AG08395 (cell line): ENCODE data around the gene STOML2.
A peak's percentile ranks its signal among the peaks of the same experiment; 100 is the strongest.

Source experiments
- DNase-seq: peaks from one replicate; pipeline ENCODE4 v3.0.0; 2012; ENCODE audit warnings: mixed read lengths, low spot score

STOML2 gene

GRCh38 chr9:35107297-35108290, 4.7 kb upstream of the STOML2 start:
- no peak for DNase-seq

DNA sequence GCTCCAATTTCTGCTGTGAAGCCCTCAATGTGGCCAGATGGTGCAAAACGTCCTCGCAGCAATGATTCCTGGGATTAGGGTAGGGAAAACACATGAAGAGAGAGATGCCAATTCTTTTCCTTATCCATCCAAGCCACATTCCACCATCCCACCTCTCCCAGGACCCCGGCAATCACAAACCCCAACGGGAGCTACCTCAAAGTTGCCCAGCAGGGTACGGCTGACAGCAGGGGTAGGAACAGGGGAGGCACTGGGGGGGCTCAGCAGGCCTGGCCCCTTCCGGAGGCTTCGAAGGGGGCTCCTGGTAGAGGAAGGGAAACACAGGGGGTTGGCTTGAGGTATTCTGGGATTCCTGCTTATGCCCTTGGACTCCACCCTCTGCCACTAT, 3.4 kb upstream of the STOML2 start:
- no peak for DNase-seq

- DNase-seq = no peak
Observed at GRCh38 chr9:35105571-35106342, 2.8 kb upstream of the STOML2 start.

DNA sequence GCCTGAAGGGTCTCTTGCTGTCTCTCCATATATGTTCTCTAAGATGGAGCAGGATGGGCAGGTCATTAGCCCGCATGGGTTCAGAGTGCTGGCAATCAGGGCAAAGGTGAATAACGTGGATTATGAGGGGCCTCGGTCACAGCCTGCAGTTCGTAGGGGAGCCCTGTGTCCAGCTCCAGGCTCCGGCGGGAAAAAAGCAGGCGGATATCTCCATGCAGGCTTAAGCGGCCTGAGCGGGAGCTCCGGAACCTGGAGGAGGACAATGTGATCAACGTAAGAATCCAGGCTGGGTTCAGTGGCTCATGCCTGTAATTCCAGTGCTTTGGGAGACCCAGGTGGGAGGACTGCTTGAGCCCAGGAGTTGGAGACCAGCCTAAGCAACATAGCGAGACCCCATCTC, 2.2 kb upstream of the STOML2 start:
- no peak for DNase-seq

DNA sequence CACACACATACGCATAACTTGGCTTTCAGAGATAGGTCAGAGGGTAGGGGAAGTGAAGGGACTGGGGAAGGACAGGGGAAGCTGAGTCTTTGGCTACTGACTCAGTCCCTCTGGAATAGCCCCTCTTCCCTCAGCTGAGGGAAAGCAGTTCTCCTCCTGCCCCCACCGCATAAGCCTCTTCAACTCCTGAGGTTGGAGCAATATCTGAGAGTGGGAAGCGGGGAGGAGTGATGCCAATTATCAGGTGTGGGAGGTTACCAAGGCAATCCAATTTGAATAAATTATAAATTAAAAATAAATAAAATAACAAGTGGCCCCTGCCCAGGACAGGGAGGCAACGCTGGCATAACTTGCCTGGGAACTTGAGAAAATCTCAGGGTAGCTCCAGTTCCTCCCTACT, 1.7 kb upstream of the STOML2 start:
- no peak for DNase-seq

DNA sequence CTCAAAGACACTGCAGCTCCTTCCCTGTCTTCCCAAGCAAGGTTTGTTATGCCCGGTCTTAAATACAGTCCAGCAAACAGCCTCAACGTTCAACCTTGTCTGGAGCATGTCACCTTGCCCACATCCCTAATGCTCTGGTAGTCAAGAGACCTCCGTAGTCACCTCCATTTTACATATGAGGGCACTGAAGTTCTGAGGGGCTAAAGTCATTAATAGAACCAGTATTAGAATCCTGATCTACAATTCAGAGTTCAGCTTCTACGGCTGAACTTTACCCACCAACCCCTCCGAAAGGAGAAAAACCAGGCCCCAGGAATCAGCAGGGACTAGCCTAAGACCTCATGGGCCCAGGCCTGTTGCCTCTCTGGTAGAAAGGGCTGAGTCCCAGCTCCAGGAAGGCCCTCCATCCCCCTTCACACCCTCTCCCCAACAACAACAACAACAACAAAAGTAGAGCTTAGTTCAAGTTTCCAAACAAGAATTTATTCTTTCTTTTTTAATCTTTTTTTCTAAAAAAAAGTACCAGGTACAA, 795 bp upstream of the STOML2 start:
- no peak for DNase-seq

GRCh38 chr9:35102465-35102768, 514 bp downstream of the STOML2 start:
- peak; percentile 23 for DNase-seq

DNA sequence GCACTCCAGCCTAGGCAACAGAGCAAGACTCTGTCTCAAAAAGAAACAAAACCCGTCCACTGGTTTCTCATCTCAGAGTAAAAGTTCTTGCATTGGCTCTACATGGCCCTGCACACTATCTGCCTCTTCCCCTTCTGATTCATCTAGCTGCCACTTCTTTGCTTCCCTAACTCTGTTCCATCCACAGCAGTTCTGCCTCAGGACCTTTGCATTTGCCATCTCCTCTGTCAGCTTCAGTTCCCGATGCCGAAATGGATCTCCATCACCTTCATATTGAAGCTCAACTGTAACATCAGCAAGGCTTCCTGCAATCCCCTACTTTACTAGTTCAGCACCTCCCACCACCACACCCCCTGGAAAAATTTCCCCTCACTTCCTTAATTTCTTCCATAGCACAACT, 5.4 kb downstream of the STOML2 start:
- DNase-seq = no peak

DNA sequence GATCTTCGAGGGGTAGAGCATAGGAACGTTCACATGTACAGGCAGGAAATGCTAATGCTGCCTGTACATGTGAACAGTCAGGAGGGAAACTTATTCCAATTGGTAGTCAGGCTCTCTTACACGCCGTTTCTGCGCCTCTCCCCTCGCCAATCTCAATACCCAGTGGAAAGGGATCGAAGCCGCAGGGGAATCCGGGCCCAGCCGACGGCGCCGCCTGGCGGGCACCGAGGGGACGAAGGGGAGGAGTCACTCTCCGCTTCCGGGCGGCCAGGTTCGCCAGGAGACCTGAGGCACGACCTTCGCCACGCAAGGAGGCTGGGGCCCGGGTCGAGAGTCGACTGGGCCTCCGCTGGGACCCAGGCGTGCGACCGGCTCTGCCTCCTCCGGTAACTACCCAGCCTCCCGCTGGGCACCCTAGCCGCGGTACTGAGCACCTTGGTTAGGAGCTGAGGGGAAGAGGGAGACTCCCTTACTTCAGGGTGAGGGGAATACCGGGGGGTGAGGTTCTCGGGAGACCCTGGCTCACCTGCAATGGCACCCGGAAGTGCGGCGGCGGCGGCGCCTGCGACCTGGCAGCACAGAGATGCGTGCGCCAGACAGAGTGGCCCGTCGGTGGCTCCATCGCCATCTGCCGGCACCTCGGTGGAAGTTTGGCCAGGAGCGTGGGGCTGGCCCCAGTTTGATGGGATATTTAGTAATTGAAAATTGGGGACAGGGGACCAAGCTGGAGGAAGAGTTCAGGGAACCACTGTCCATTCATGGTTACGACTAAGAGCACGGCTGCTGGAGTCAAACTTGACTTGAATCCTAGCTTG, 6.7 kb downstream of the STOML2 start, which contains the start of gene PIGO:
Gene PIGO (minus strand): TSS at position 557 of the 815 bp plus-strand sequence. CDS start 1,026 bp downstream, outside the sequence.
- peak; percentile 88 for DNase-seq

DNA sequence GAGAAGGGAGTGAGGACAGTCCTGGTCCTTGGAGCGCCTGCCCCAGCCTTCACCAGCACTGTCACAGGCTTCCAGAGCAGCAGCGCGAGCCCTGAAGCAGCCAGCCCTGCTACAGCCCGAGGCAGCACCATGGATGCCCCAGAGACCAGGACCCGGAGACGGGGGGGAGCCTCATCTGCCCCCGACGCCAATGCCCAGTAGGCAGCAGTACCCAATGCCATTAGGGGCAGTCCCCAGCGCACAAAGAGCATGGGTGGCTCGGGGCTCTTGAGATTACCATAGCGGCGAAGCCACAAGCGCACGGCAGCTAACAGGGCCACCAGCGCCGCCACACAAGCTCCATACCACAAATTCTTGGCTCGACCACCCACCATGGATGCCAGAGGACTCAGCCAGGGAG, 11.4 kb downstream of the STOML2 start:
- DNase-seq = no peak

GRCh38 chr9:35089434-35089833, 13.5 kb downstream of the STOML2 start:
- DNase-seq = no peak

DNA sequence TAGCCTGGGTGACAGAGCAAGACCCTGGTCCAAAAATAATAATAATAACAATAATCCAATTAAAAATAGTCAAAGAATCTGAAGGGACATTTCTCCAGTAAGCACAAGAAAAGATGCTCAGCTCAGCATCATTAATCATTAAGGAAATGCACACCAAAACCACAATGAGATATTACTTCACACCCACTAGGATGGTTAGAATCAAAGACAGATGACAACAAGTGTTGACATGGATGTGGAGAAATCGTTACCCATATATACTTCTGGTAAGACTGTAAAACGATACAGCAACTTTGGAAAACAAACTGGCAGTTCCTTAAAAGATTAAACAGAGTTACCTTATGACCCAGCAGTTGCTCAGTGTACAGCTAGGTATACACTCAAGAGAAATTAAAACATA, 17.9 kb downstream of the STOML2 start:
- DNase-seq = no peak

DNA sequence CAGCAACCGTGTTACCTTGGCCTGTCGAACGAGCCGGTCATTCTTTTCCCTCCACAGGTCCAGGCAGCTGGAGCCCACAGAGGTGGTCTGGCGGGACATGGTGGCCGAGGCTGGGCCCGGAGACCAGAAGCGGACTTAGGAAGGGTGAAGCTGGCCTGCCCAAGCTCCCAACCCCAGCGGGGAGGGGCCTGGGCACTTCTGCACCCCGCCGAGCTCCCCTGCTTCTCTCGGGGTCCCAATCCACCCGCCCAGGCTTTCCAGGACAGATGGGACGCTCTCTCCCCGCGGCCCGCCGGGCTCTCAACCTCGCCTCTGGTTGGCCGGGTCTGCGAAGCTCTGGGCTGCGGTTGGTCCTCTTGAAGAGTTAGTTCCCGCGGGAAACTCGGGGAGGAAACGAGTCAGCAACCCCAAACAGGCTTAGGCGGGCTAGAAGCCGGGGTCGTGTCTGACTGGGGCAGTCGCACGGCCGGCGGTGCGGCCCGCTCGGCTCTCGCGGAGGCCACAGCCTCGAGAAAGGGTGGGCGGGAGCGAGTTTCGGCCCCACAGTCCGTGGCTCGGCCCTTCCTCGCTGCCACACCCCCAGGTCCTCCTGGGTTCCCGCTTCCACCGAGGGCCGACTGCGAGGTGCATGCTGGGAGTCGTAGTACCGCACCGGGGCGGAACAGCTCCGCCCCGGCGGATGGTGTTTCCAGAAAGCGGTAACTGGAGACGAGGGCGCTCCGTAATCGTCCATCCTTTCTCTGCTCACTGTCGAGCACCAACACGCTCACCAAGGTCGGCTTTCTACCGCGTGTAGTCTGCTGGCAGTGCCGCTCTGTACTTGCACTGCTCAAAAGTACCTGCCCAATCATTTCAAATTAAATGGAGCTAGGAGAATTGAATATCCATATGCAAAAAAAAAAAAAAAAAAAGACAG, 23.2 kb downstream of the STOML2 start, which contains the start of gene FANCG:
Gene FANCG (minus strand): TSS at position 517 of the 916 bp plus-strand sequence. CDS start 418 bp downstream, at position 99.
- peak; percentile 94 for DNase-seq

DNA sequence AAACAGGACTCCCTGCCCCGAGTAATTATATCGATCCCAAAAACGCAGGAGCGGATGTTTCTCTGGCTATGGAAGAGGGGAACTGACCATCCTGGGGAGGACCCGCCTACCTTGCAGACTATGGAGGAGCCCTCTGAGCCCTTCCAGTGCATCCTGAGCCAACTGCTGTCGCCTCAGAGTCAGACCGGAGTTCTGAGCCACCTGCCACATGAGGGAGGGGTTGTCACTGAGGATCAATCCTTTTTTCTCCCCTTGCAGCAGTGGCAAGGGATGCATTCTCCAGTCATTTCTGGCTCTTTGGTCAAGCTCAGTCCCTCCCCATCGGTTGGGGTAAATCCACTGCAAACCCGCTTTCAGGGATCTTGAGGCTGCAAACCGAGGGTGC, 23.9 kb downstream of the STOML2 start:
- DNase-seq = no peak

GRCh38 chr9:35078066-35078465, 24.9 kb downstream of the STOML2 start:
- no peak for DNase-seq

- no peak for DNase-seq
Observed at GRCh38 chr9:35076848-35077247, 26.1 kb downstream of the STOML2 start.

GRCh38 chr9:35075358-35075757, 27.6 kb downstream of the STOML2 start:
- no peak for DNase-seq

DNA sequence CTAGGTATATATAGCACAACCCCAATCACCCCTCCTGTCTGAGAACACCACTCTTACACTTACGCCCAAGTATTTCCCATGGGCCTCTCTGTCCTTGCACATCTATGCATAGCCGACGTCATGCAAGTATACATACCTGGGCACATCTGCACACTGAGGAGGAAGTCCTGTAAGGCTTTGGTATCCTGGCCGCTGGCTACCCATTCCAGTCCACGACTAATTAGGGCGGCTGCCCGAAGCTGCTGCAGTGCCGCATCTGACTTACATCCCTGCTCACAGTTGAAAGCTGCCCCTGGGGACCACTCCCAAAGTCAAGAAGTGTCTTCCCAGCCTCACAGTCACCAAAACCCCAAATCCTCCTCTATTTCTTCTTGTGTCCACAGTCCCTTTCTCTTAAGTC, 28.1 kb downstream of the STOML2 start:
- no peak for DNase-seq

GRCh38 chr9:35074141-35074540, 28.8 kb downstream of the STOML2 start:
- no peak for DNase-seq

- DNase-seq = no peak
Observed at GRCh38 chr9:35073279-35073612, 29.7 kb downstream of the STOML2 start.
